H9 (cell line): ENCODE measurements around the gene SOD1. TPM values are rescaled to one million over a fixed set of nuclear protein-coding genes. Genes with fewer than 3 reads are reported as not detected.

Experiments used
- DNase-seq: peaks from one replicate; pipeline ENCODE4 v3.0.0-alpha.2; 2017
- H2AFZ ChIP-seq: one replicate; pipeline ENCODE4 v1.6.1; 2013; ENCODE audit warnings: mild to moderate bottlenecking, low read length, control low read depth, moderate library complexity
- H2AK5ac ChIP-seq: 2 replicates; pipeline ENCODE4 v1.6.1; 2013; ENCODE audit warnings: low read length, control low read depth, mixed read lengths; ENCODE audit not compliant: insufficient read length
- H2BK120ac ChIP-seq: one replicate; pipeline ENCODE4 v1.6.1; 2013; ENCODE audit warnings: low read depth, mild to moderate bottlenecking, low read length, control low read depth, inconsistent platforms; ENCODE audit not compliant: poor library complexity, severe bottlenecking
- H2BK12ac ChIP-seq: 2 replicates; pipeline ENCODE4 v1.6.1; 2013; ENCODE audit warnings: low read length, control low read depth, mixed read lengths, low read depth; ENCODE audit not compliant: insufficient read length
- H2BK15ac ChIP-seq: 2 replicates; pipeline ENCODE4 v1.6.1; 2013; ENCODE audit warnings: low read depth, low read length, control low read depth
- H2BK20ac ChIP-seq: one replicate; pipeline ENCODE4 v1.6.1; 2013; ENCODE audit warnings: low read depth, mild to moderate bottlenecking, low read length, control low read depth, inconsistent platforms; ENCODE audit not compliant: poor library complexity, severe bottlenecking
- H2BK5ac ChIP-seq: 2 replicates; pipeline ENCODE4 v1.6.1; 2013; ENCODE audit warnings: low read length, control low read depth, mixed read lengths; ENCODE audit not compliant: insufficient read length
- H3K14ac ChIP-seq: 2 replicates; pipeline ENCODE4 v1.6.1; 2013; ENCODE audit warnings: low read length, control low read depth; ENCODE audit not compliant: insufficient read depth
- H3K18ac ChIP-seq: 2 replicates; pipeline ENCODE4 v1.6.1; 2013; ENCODE audit warnings: low read depth, mild to moderate bottlenecking, mixed read lengths, low read length, control low read depth; ENCODE audit not compliant: insufficient read length
- H3K23ac ChIP-seq: 2 replicates; pipeline ENCODE4 v1.6.1; 2013; ENCODE audit warnings: low read length, control low read depth, mixed read lengths, low read depth; ENCODE audit not compliant: insufficient read length
- H3K23me2 ChIP-seq: 2 replicates; pipeline ENCODE4 v1.6.1; 2013; ENCODE audit warnings: low read depth, mild to moderate bottlenecking, mixed read lengths, low read length, control low read depth; ENCODE audit not compliant: insufficient read length, poor library complexity, severe bottlenecking
- H3K27ac ChIP-seq: 2 replicates; pipeline ENCODE4 v1.5.1; 2013; ENCODE audit warnings: low read length, control low read depth, mixed read lengths, low read depth; ENCODE audit not compliant: insufficient read length
- H3K27me3 ChIP-seq: 2 replicates; pipeline ENCODE4 v1.6.1; 2013; ENCODE audit warnings: low read length, control low read depth, inconsistent platforms; ENCODE audit not compliant: insufficient read depth
- H3K4ac ChIP-seq: 2 replicates; pipeline ENCODE4 v1.6.1; 2013; ENCODE audit warnings: low read depth, mild to moderate bottlenecking, control low read depth, inconsistent platforms, low read length, moderate library complexity
- H3K4me1 ChIP-seq: 2 replicates; pipeline ENCODE4 v1.6.1; 2013; ENCODE audit warnings: low read length, control low read depth, inconsistent platforms; ENCODE audit not compliant: insufficient read depth
- H3K4me2 ChIP-seq: 2 replicates; pipeline ENCODE4 v1.6.1; 2013; ENCODE audit warnings: low read length, control low read depth, mixed read lengths; ENCODE audit not compliant: insufficient read length, insufficient read depth
- H3K56ac ChIP-seq: 2 replicates; pipeline ENCODE4 v1.6.1; 2013; ENCODE audit warnings: low read depth, mild to moderate bottlenecking, mixed read lengths, low read length, control low read depth; ENCODE audit not compliant: insufficient read length
- H3K79me1 ChIP-seq: 2 replicates; pipeline ENCODE4 v1.6.1; 2013; ENCODE audit warnings: low read depth, mild to moderate bottlenecking, moderate library complexity, low read length, control low read depth, inconsistent platforms; ENCODE audit not compliant: insufficient read depth, poor library complexity, severe bottlenecking
- H3K79me2 ChIP-seq: 2 replicates; pipeline ENCODE4 v1.6.1; 2013; ENCODE audit warnings: low read length, control low read depth, inconsistent platforms; ENCODE audit not compliant: insufficient read depth
- H3K9ac ChIP-seq: 2 replicates; pipeline ENCODE4 v1.6.1; 2013; ENCODE audit warnings: low read length, control low read depth, mixed read lengths; ENCODE audit not compliant: insufficient read length; ENCODE audit errors: extremely low read depth
- H3K9me3 ChIP-seq: one replicate; pipeline ENCODE4 v1.6.1; 2013; ENCODE audit warnings: low read depth, low read length, inconsistent platforms; ENCODE audit not compliant: control insufficient read depth
- H3T11ph ChIP-seq: one replicate; pipeline ENCODE4 v1.6.1; 2013; ENCODE audit warnings: mild to moderate bottlenecking, low read length, control low read depth, inconsistent platforms
- H4K20me1 ChIP-seq: one replicate; pipeline ENCODE4 v1.6.1; 2013; ENCODE audit not compliant: control insufficient read depth, insufficient read length, insufficient read depth
- H4K5ac ChIP-seq: 2 replicates; pipeline ENCODE4 v1.6.1; 2013; ENCODE audit warnings: low read depth, mild to moderate bottlenecking, mixed read lengths, low read length, control low read depth; ENCODE audit not compliant: insufficient read length
- H4K8ac ChIP-seq: replicated peaks from 2 replicates; pipeline ENCODE4 v1.6.1; 2013; ENCODE audit warnings: low read length, control low read depth, mixed read lengths, low read depth; ENCODE audit not compliant: insufficient read length
- H4K91ac ChIP-seq: 2 replicates; pipeline ENCODE4 v1.6.1; 2013; ENCODE audit warnings: low read depth, mild to moderate bottlenecking, moderate library complexity, mixed read lengths, low read length, control low read depth; ENCODE audit not compliant: insufficient read length
- H3K27ac Mint-ChIP-seq, 3 experiments: 2 replicates in 2 of 3; 3 replicates in 1 of 3; pipeline ENCODE4 v1.8.0; 2020 to 2021; ENCODE audit warnings: mixed read lengths in 3 of 3, mild to moderate bottlenecking in 1 of 3, moderate library complexity in 1 of 3
- H3K27me3 Mint-ChIP-seq: 2 replicates; pipeline ENCODE4 v1.8.0; 2021; ENCODE audit warnings: low read depth, mild to moderate bottlenecking, moderate library complexity, mixed read lengths
- H3K36me3 Mint-ChIP-seq, 3 experiments: 2 replicates in 2 of 3; 3 replicates in 1 of 3; pipeline ENCODE4 v1.8.0; 2020 to 2021; ENCODE audit warnings: low read depth in 3 of 3, mixed read lengths in 3 of 3; ENCODE audit not compliant: insufficient read depth in 1 of 3
- H3K4me1 Mint-ChIP-seq, 2 experiments: 2 replicates each; pipeline ENCODE4 v1.8.0; 2020; ENCODE audit warnings: mixed read lengths in 2 of 2
- H3K4me3 Mint-ChIP-seq, 2 experiments: 2 replicates in 1 of 2; 3 replicates in 1 of 2; pipeline ENCODE4 v1.8.0; 2020 to 2021; ENCODE audit warnings: mild to moderate bottlenecking in 2 of 2, mixed read lengths in 2 of 2, moderate library complexity in 1 of 2
- H3K9me3 Mint-ChIP-seq, 2 experiments: 2 replicates in 1 of 2; 3 replicates in 1 of 2; pipeline ENCODE4 v1.8.0; 2020; ENCODE audit warnings: mild to moderate bottlenecking in 2 of 2, mixed read lengths in 2 of 2, moderate library complexity in 1 of 2
- WGBS: extraction: QIAGEN DNeasy Blood & Tissue Kit; methylation state at CpG from one replicate; pipeline ENCODE4 v1.1.7; 2013; ENCODE audit warnings: missing lambda C conversion rate, low lambda C conversion rate, mixed read lengths; ENCODE audit not compliant: insufficient read length; ENCODE audit errors: extremely low coverage; 5-methylcytosine and 5-hydroxymethylcytosine counted together
- total RNA-seq: library from RNA; stranded (reverse); gene quantifications from 2 replicates; pipeline ENCODE4 v1.2.1, GENCODE V29; 2021
- TF ChIP-seq, protein P1 (sequence below): fragments of 200-600 bp; sonication (generic); conservative IDR thresholded peaks from 3 replicates; pipeline ENCODE4 v1.8.0; 2021; ENCODE audit warnings: antibody characterized with exemption, mild to moderate bottlenecking

SOD1 gene
- total RNA-seq, 1 experiment from 2014 or later: 201 TPM

DNA sequence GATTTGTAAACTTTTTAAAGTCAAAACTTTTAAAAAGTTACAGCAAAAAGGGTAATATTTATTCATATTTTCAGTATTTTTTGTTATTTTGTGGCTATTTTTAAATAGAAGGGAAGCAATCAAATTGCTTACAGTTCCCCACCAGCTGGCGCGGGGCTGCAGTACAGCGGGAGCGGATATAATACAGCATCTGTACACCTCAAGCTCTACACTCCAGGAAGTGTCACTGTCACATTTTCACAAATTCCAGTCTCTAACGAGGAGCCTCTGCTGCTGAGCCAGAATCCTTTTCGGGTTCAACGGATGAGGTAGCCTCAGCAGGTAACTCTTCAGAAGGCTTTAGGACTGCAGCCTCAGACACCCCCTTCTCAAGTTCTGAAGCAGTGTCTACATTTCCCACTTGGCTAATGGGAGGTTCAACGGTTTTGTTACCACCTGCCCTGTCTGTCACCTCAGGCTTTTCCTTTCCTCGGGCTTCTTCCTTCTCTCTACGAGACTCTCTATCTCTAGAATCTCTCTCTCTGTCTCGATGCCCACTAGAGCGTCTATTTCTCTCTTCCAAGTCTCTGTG, 11.7 kb downstream of the SOD1 start:
- Histone ChIP-seq H3K23me2 (no peaks in the 10 kb centered on the region), H3K79me2 (no peaks in the 10 kb centered on the region), H3K4me2 (no peak overlapping the region), H2BK120ac (no peak overlapping the region), H4K5ac (no peak overlapping the region), H3K79me1 (no peaks in the 10 kb centered on the region), H3K56ac (no peak overlapping the region), H4K20me1 (no peaks in the 10 kb centered on the region), H3K14ac (no peak overlapping the region), H3K18ac (no peak overlapping the region), H2BK12ac (no peak overlapping the region), H2BK15ac (no peak overlapping the region), H2BK20ac (no peak overlapping the region), H3K27ac (no peak overlapping the region), H3K4me1 (no peaks in the 10 kb centered on the region), H3K9me3 (no peaks in the 10 kb centered on the region), H4K8ac (no peak overlapping the region), H2BK5ac (no peak overlapping the region), H3T11ph (no peak overlapping the region), H4K91ac (no peak overlapping the region), H3K23ac (no peak overlapping the region), H2AK5ac (no peak overlapping the region), H3K4ac (no peak overlapping the region), H3K9ac (no peak overlapping the region), H3K27me3 (no peaks in the 10 kb centered on the region), H2AFZ (no peak overlapping the region)
- H3K9me3 Mint-ChIP-seq: no peaks in the 10 kb centered on the region
- H3K27ac Mint-ChIP-seq: peak overlapping the region; percentile 37 to 75 (median 38); a peak in 5 of 7 replicates
- DNase-seq: no peak
- peaks cover 9 to 23% (median 20%) of the 10 kb centered on the region in 3 experiments; a peak in 6 of 7 replicates for H3K36me3 Mint-ChIP-seq
- no peak overlapping the region for H3K4me3 Mint-ChIP-seq
- WGBS: no CpG with 5 or more reads among the region's 12 CpGs
- no peaks in the 10 kb centered on the region for H3K27me3 Mint-ChIP-seq
- peaks cover 25 to 32% of the 10 kb centered on the region in 2 experiments for H3K4me1 Mint-ChIP-seq
- TF ChIP-seq, protein P1, sequence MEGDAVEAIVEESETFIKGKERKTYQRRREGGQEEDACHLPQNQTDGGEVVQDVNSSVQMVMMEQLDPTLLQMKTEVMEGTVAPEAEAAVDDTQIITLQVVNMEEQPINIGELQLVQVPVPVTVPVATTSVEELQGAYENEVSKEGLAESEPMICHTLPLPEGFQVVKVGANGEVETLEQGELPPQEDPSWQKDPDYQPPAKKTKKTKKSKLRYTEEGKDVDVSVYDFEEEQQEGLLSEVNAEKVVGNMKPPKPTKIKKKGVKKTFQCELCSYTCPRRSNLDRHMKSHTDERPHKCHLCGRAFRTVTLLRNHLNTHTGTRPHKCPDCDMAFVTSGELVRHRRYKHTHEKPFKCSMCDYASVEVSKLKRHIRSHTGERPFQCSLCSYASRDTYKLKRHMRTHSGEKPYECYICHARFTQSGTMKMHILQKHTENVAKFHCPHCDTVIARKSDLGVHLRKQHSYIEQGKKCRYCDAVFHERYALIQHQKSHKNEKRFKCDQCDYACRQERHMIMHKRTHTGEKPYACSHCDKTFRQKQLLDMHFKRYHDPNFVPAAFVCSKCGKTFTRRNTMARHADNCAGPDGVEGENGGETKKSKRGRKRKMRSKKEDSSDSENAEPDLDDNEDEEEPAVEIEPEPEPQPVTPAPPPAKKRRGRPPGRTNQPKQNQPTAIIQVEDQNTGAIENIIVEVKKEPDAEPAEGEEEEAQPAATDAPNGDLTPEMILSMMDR: no peak
